ENCODE results near the gene CDC20B.

Gene CDC20B

GRCh38 chr5:55172937-55173686 is at the start of gene CDC20B:
CDC20B (minus strand) TSS chr5:55173177; CDS start chr5:55173000, 177 bp downstream.
- peak; percentile 71 for DNase-seq

- DNase-seq, result no peak
Measured at GRCh38 chr5:55222092-55222984, 49.4 kb upstream of the CDC20B start.

- no peak for DNase-seq
Measured at GRCh38 chr5:55220433-55221185, 47.6 kb upstream of the CDC20B start.

- DNase-seq, result no peak
Measured at GRCh38 chr5:55219770-55220169, 46.8 kb upstream of the CDC20B start.

GRCh38 chr5:55218967-55219366 is 46.0 kb upstream of the CDC20B start:
- DNase-seq, result no peak

- no peak for DNase-seq
Measured at GRCh38 chr5:55211184-55211874, 38.4 kb upstream of the CDC20B start.

- no peak for DNase-seq
Measured at GRCh38 chr5:55205001-55205400, 32.0 kb upstream of the CDC20B start.

GRCh38 chr5:55191165-55191564 is 18.2 kb upstream of the CDC20B start:
- no peak for DNase-seq

GRCh38 chr5:55188656-55189540 is 15.9 kb upstream of the CDC20B start:
- DNase-seq, result no peak

- DNase-seq, result no peak
Measured at GRCh38 chr5:55187370-55187769, 14.4 kb upstream of the CDC20B start.

GRCh38 chr5:55180016-55180415 is 7.0 kb upstream of the CDC20B start:
- no peak for DNase-seq

GRCh38 chr5:55177078-55177477 is 4.1 kb upstream of the CDC20B start:
- no peak for DNase-seq

- no peak for DNase-seq
Measured at GRCh38 chr5:55176176-55176818, 3.3 kb upstream of the CDC20B start.

- DNase-seq, result no peak
Measured at GRCh38 chr5:55175781-55176175, 2.8 kb upstream of the CDC20B start.

- no peak for DNase-seq
Measured at GRCh38 chr5:55173687-55174230, 782 bp upstream of the CDC20B start.

- peak; percentile 33 for DNase-seq
Measured at GRCh38 chr5:55172051-55172899, 702 bp downstream of the CDC20B start.

- no peak for DNase-seq
Measured at GRCh38 chr5:55171471-55171870, 1.5 kb downstream of the CDC20B start.

- DNase-seq, result no peak
Measured at GRCh38 chr5:55162666-55163065, 10.3 kb downstream of the CDC20B start.

GRCh38 chr5:55160493-55161209 is 12.3 kb downstream of the CDC20B start:
- no peak for DNase-seq

Measured in NK-92 treated with Interleukin-12 subunit alpha and Interleukin-12 subunit beta, amount 100 ng/mL, for 24 hours (cell line).